H1 (cell line): ENCODE data around the gene ITGA3. TPM values are rescaled to one million over a fixed set of nuclear protein-coding genes. Genes with fewer than 3 reads are reported as not detected.
A peak's percentile ranks its signal among the peaks of the same experiment; 100 is the strongest.

Source experiments
- CTCF ChIA-PET: fragments of 300-600 bp; sonication (Branson Sonifier 250); formaldehyde crosslinking; loops from one replicate; lab custom pipeline; 2021; ENCODE audit not compliant: partially characterized antibody; lab: Charles Lee
- POLR2A ChIA-PET: fragments of 300-600 bp; sonication (Branson Sonifier 250); formaldehyde crosslinking; loops from one replicate; lab custom pipeline; 2021; ENCODE audit warnings: inconsistent platforms; ENCODE audit not compliant: partially characterized antibody; lab: Charles Lee
- DNase-seq, 2 experiments: peaks; one replicate each; pipeline versions ENCODE4 v3.0.0 to v3.0.0-alpha.2; 2010 to 2022; ENCODE audit warnings: low spot score in 2 of 2, low read depth in 1 of 2, mixed read lengths in 1 of 2
- FAIRE-seq: peaks from 2 replicates; lab custom pipeline; 2011; peaks lifted over from hg19 to GRCh38; lab: Jason Lieb, UNC
- H2AFZ ChIP-seq: 2 replicates; pipeline ENCODE4 v1.8.1; 2012; ENCODE audit warnings: low read length, inconsistent platforms
- H2AK5ac ChIP-seq: 2 replicates; pipeline ENCODE4 v1.6.1; 2013; ENCODE audit warnings: low read depth, low read length
- H2BK120ac ChIP-seq: replicated peaks from 2 replicates; pipeline ENCODE3; 2013; ENCODE audit warnings: low read depth, low read length, inconsistent platforms
- H2BK12ac ChIP-seq: 2 replicates; pipeline ENCODE4 v1.6.1; 2013; ENCODE audit warnings: low read depth, low read length
- H2BK15ac ChIP-seq: 2 replicates; pipeline ENCODE4 v1.6.1; 2013; ENCODE audit warnings: low read length
- H2BK20ac ChIP-seq: 2 replicates; pipeline ENCODE4 v1.6.1; 2013; ENCODE audit warnings: low read length
- H2BK5ac ChIP-seq: 2 replicates; pipeline ENCODE4 v1.6.1; 2013; ENCODE audit warnings: low read depth, low read length
- H3K14ac ChIP-seq: 2 replicates; pipeline ENCODE4 v1.6.1; 2013; ENCODE audit warnings: inconsistent platforms; ENCODE audit not compliant: insufficient read length
- H3K18ac ChIP-seq: 2 replicates; pipeline ENCODE4 v1.6.1; 2013; ENCODE audit warnings: low read length; ENCODE audit errors: extremely low read depth
- H3K23ac ChIP-seq: 2 replicates; pipeline ENCODE4 v1.6.1; 2013; ENCODE audit warnings: inconsistent platforms; ENCODE audit not compliant: insufficient read length
- H3K23me2 ChIP-seq: 2 replicates; pipeline ENCODE4 v1.6.1; 2013; ENCODE audit warnings: low read depth, low read length
- H3K27ac ChIP-seq: 2 replicates; pipeline ENCODE4 v1.6.1; 2011; ENCODE audit warnings: low read depth, low read length, inconsistent platforms
- H3K27me3 ChIP-seq, 4 experiments: replicated peaks in 1 of 4; 1 replicate in 1 of 4; 2 replicates in 3 of 4; pipeline versions ENCODE4 v1.6.1 to v1.8.1; 2011 to 2013; ENCODE audit warnings: low read length in 3 of 4, mild to moderate bottlenecking in 3 of 4, inconsistent platforms in 2 of 4, mixed read lengths in 2 of 4, moderate library complexity in 1 of 4; ENCODE audit not compliant: control insufficient read depth in 3 of 4, insufficient read depth in 3 of 4; ENCODE audit errors: extremely low read depth in 1 of 4
- H3K36me3 ChIP-seq, 4 experiments: 2 replicates each; pipeline versions ENCODE4 v1.6.1 to v1.8.1; 2011 to 2013; ENCODE audit warnings: mild to moderate bottlenecking in 4 of 4, low read length in 3 of 4, moderate library complexity in 2 of 4, control low read depth in 1 of 4, inconsistent platforms in 1 of 4; ENCODE audit not compliant: insufficient read depth in 4 of 4, control insufficient read depth in 2 of 4
- H3K4ac ChIP-seq: replicated peaks from 2 replicates; pipeline ENCODE3; 2013; ENCODE audit warnings: low read length, low read depth, mixed read lengths, inconsistent platforms; ENCODE audit not compliant: insufficient read length
- H3K4me1 ChIP-seq, 4 experiments: replicated peaks in 1 of 4; 1 replicate in 1 of 4; 2 replicates in 3 of 4; pipeline versions ENCODE4 v1.6.1 to v1.8.1; 2011 to 2013; ENCODE audit warnings: low read length in 3 of 4, inconsistent platforms in 2 of 4, mixed read lengths in 1 of 4; ENCODE audit not compliant: insufficient read depth in 4 of 4, control insufficient read depth in 3 of 4
- H3K4me2 ChIP-seq, 2 experiments: 2 replicates each; pipeline versions ENCODE4 v1.6.1 to v1.8.1; 2011 to 2013; ENCODE audit warnings: low read depth in 2 of 2, low read length in 2 of 2, control low read depth in 1 of 2, inconsistent platforms in 1 of 2, mild to moderate bottlenecking in 1 of 2; ENCODE audit not compliant: insufficient read depth in 1 of 2
- H3K4me3 ChIP-seq, 4 experiments: fragments of 200-600, 300-600 bp in 1 of 4; sonication (generic), shearing (Covaris generic), sonication (Bioruptor Twin) in 1 of 4; 2 replicates each; pipeline versions ENCODE4 v1.5.1 to v1.8.1; 2011 to 2016; ENCODE audit warnings: low read length in 4 of 4, low read depth in 3 of 4, control low read depth in 2 of 4, inconsistent platforms in 2 of 4, mild to moderate bottlenecking in 2 of 4, mixed read lengths in 1 of 4, moderate library complexity in 1 of 4; ENCODE audit not compliant: insufficient read depth in 2 of 4; ENCODE audit errors: extremely low read depth in 1 of 4
- H3K56ac ChIP-seq: replicated peaks from 2 replicates; pipeline ENCODE3; 2013; ENCODE audit warnings: low read depth, mild to moderate bottlenecking, mixed read lengths, low read length, inconsistent platforms; ENCODE audit not compliant: insufficient read length
- H3K79me1 ChIP-seq: 2 replicates; pipeline ENCODE4 v1.6.1; 2013; ENCODE audit warnings: low read depth, low read length, control low read depth
- H3K79me2 ChIP-seq, 2 experiments: 2 replicates each; pipeline versions ENCODE4 v1.6.1 to v1.8.1; 2012 to 2013; ENCODE audit warnings: low read length in 2 of 2, mild to moderate bottlenecking in 2 of 2, inconsistent platforms in 1 of 2; ENCODE audit not compliant: insufficient read depth in 2 of 2, control insufficient read depth in 1 of 2
- H3K9ac ChIP-seq, 4 experiments: replicated peaks in 1 of 4; 1 replicate in 1 of 4; 2 replicates in 3 of 4; pipeline versions ENCODE4 v1.6.1 to v1.8.1; 2011 to 2013; ENCODE audit warnings: low read depth in 3 of 4, low read length in 3 of 4, control low read depth in 2 of 4, mild to moderate bottlenecking in 2 of 4, moderate library complexity in 2 of 4, inconsistent platforms in 1 of 4; ENCODE audit errors: extremely low read depth in 1 of 4
- H3K9me3 ChIP-seq, 2 experiments: 2 replicates each; pipeline versions ENCODE4 v1.6.1 to v1.8.1; 2012 to 2013; ENCODE audit warnings: mild to moderate bottlenecking in 2 of 2, moderate library complexity in 2 of 2, control low read depth in 1 of 2, inconsistent platforms in 1 of 2, low read depth in 1 of 2, low read length in 1 of 2, mixed read lengths in 1 of 2; ENCODE audit not compliant: insufficient read depth in 2 of 2
- H4K20me1 ChIP-seq, 2 experiments: replicated peaks in 1 of 2; 2 replicates each; pipeline versions ENCODE3 to v1.8.1; 2011 to 2013; ENCODE audit warnings: inconsistent platforms in 2 of 2, low read length in 2 of 2, mild to moderate bottlenecking in 1 of 2; ENCODE audit not compliant: insufficient read depth in 2 of 2, control insufficient read depth in 1 of 2
- H4K5ac ChIP-seq: 2 replicates; pipeline ENCODE4 v1.6.1; 2013; ENCODE audit warnings: low read length, low read depth, mixed read lengths, inconsistent platforms; ENCODE audit not compliant: insufficient read length
- H4K8ac ChIP-seq: 2 replicates; pipeline ENCODE4 v1.8.0; 2013; ENCODE audit warnings: mild to moderate bottlenecking, moderate library complexity, low read length, inconsistent platforms; ENCODE audit not compliant: insufficient read depth; ENCODE audit errors: extremely low read depth
- H4K91ac ChIP-seq: replicated peaks from 2 replicates; pipeline ENCODE3; 2013; ENCODE audit warnings: low read length, mixed read lengths, inconsistent platforms; ENCODE audit not compliant: insufficient read length
- EGR1 ChIP-seq: IDR thresholded peaks from 2 replicates; pipeline ENCODE4 v1.6.1; 2011; ENCODE audit warnings: low read depth, low read length, borderline replicate concordance
- EP300 ChIP-seq, 2 experiments: IDR thresholded peaks; 1 replicate in 1 of 2; 2 replicates in 1 of 2; pipeline ENCODE4 v1.6.1; 2011 to 2012; ENCODE audit warnings: low read depth in 2 of 2, low read length in 2 of 2, mild to moderate bottlenecking in 2 of 2, borderline replicate concordance in 1 of 2, inconsistent platforms in 1 of 2, moderate library complexity in 1 of 2
- EZH2 ChIP-seq: fragments of 200-600 bp; sonication (generic); IDR thresholded peaks from 2 replicates; pipeline ENCODE4 v1.7.1; 2012; ENCODE audit warnings: low read depth, mild to moderate bottlenecking, moderate library complexity, low read length, inconsistent platforms; ENCODE audit not compliant: severe bottlenecking
- GABPA ChIP-seq: IDR thresholded peaks from 2 replicates; pipeline ENCODE4 v1.6.1; 2011; ENCODE audit warnings: mild to moderate bottlenecking, low read length, moderate library complexity, borderline replicate concordance; ENCODE audit not compliant: insufficient read depth
- GTF2F1 ChIP-seq: IDR thresholded peaks from 2 replicates; pipeline ENCODE4 v1.6.1; 2012; ENCODE audit warnings: low read depth, low read length, improper control_type of control experiment, borderline replicate concordance
- KDM4A ChIP-seq: IDR thresholded peaks from one replicate; pipeline ENCODE4 v1.7.1; 2012; ENCODE audit warnings: low read depth, mild to moderate bottlenecking, moderate library complexity, low read length, inconsistent platforms; ENCODE audit not compliant: severe bottlenecking
- RAD21 ChIP-seq, 2 experiments: IDR thresholded peaks in 1 of 2; conservative IDR thresholded peaks in 1 of 2; 2 replicates each; pipeline ENCODE4 v1.6.1; 2011; ENCODE audit warnings: low read depth in 2 of 2, low read length in 2 of 2, improper control_type of control experiment in 1 of 2, inconsistent platforms in 1 of 2, mild to moderate bottlenecking in 1 of 2, moderate library complexity in 1 of 2
- RBBP5 ChIP-seq: IDR thresholded peaks from 2 replicates; pipeline ENCODE4 v1.7.1; 2012; ENCODE audit warnings: low read depth, mild to moderate bottlenecking, inconsistent platforms, low read length, moderate library complexity, borderline replicate concordance
- TAF1 ChIP-seq: IDR thresholded peaks from 2 replicates; pipeline ENCODE4 v1.6.1; 2011; ENCODE audit warnings: mild to moderate bottlenecking, low read depth, low read length
- YY1 ChIP-seq: IDR thresholded peaks from 2 replicates; pipeline ENCODE4 v1.6.1; 2011; ENCODE audit warnings: low read depth, mild to moderate bottlenecking, low read length
- WGBS, 2 experiments: shearing (Covaris generic) in 1 of 2; methylation state at CpG; one replicate each; pipeline versions ENCODE4 v1.1.6 to v1.1.7; 2013 to 2015; ENCODE audit warnings: low lambda C conversion rate in 2 of 2, mixed read lengths in 2 of 2, inconsistent platforms in 1 of 2, low coverage in 1 of 2, missing lambda C conversion rate in 1 of 2; ENCODE audit not compliant: insufficient replicate concordance in 2 of 2, insufficient coverage in 1 of 2, insufficient read length in 1 of 2; ENCODE audit errors: extremely low coverage in 1 of 2, missing lambda C conversion rate in 1 of 2; 5-methylcytosine and 5-hydroxymethylcytosine counted together
- polyA plus RNA-seq, 7 experiments: library from polyadenylated mRNA; depleted of rRNA in 3 of 7; stranded (reverse) in 5 of 7; unstranded in 2 of 7; fragments of >200 nt in 5 of 7; fragments of 200-250 nt in 2 of 7; gene quantifications; 1 replicate in 5 of 7; 2 replicates in 1 of 7; 4 replicates in 1 of 7; pipeline versions ENCODE4 v1.2.1 to v1.2.3, GENCODE V29; 2011 to 2013; ENCODE audit warnings: missing spikeins in 2 of 7, mixed read lengths in 2 of 7
- total RNA-seq: library from RNA; stranded (reverse); fragmentation: NEBNext Ultra II Directional; extraction: Animal tissue kit (Norgen Biotek cat#: 25700); gene quantifications from 2 replicates; pipeline ENCODE4 v1.2.1, GENCODE V29; 2021

ITGA3 gene
- total and polyA plus RNA-seq, 2 of the 8 experiments (the other 6 are each of a cell fraction or from before 2014, with no cell fraction given), result 24.0 to 24.2 TPM

GRCh38 chr17:50056217-50056960 is 479 bp downstream of the ITGA3 start:
- H3K27ac ChIP-seq, result no peak overlapping the region
- H4K8ac ChIP-seq, result peak overlapping the region; percentile 39; the same call in 1 of the 2 replicates
- CTCF ChIA-PET, result interaction anchor here (0.6 to 14.6 kb wide), 22 partner anchors 8 to 194 kb away, joined by 3 to 169 read pairs (median 4); partner anchors contain the start of gene PDK2
- H3K79me1 ChIP-seq, result no peaks in the 10 kb centered on the region
- H3K4me3 ChIP-seq, result peak overlapping the region; percentile 37 to 65 (median 58)
- H3K9ac ChIP-seq, result peak overlapping the region in 3 of 4 experiments; percentile 29 to 67 (median 39); a peak in 4 of 7 replicates
- no peak for FAIRE-seq
- WGBS, 2 experiments, result 4% methylated on average over 47 of the region's 64 CpGs; no CpG with 5 or more reads in 1 of the 2 experiments
- peaks cover 8 to 15% (median 12%) of the 10 kb centered on the region in 4 experiments for H3K4me1 ChIP-seq
- peaks cover 0 to 13% (median 11%) of the 10 kb centered on the region in 4 experiments; a peak in 5 of 7 replicates for H3K27me3 ChIP-seq
- no peak overlapping the region for H4K5ac ChIP-seq
- POLR2A ChIA-PET, result interaction anchor here (0.9 to 3.7 kb wide), 13 partner anchors 8 to 92 kb away, joined by 3 to 23 read pairs (median 4); no protein-coding TSS in a partner anchor
- no peak overlapping the region for H2AK5ac ChIP-seq
- H3K79me2 ChIP-seq, result no peaks in the 10 kb centered on the region
- peak in 1 of 2 experiments; percentile 87 for DNase-seq
- no peak overlapping the region for H3K4ac ChIP-seq
- H3K56ac ChIP-seq, result no peak overlapping the region
- no peaks in the 10 kb centered on the region for H3K36me3 ChIP-seq
- no peak overlapping the region for H2BK120ac ChIP-seq
- peak overlapping the region; percentile 31; the same call in 1 of the 2 replicates for H2BK12ac ChIP-seq
- H2BK5ac ChIP-seq, result no peak overlapping the region
- H2AFZ ChIP-seq, result peak overlapping the region; percentile 3; the same call in 1 of the 2 replicates
- no peak overlapping the region for H3K23ac ChIP-seq
- peak overlapping the region; percentile 65 for H3K18ac ChIP-seq
- H2BK20ac ChIP-seq, result no peak overlapping the region
- no peak overlapping the region for H4K91ac ChIP-seq
- H4K20me1 ChIP-seq, result no peaks in the 10 kb centered on the region
- no peak overlapping the region for H3K14ac ChIP-seq
- peak overlapping the region; percentile 19; the same call in 1 of the 2 replicates for H2BK15ac ChIP-seq
- no peaks in the 10 kb centered on the region for H3K9me3 ChIP-seq
- peak overlapping the region; percentile 70 to 89 for H3K4me2 ChIP-seq
- peaks cover 15% of the 10 kb centered on the region for H3K23me2 ChIP-seq
- TF ChIP-seq YY1 (peak; percentile 43; the same call in 1 of the 2 replicates), EGR1 (no peak), RBBP5 (no peak; the same call in 1 of the 2 replicates), GABPA (no peak), TAF1 (peak; percentile 47; the same call in 1 of the 2 replicates), GTF2F1 (no peak), EP300 (IDR thresholded peaks at IDR 0.05; ENCODE audit: borderline replicate concordance in 1 of 2, low read depth in 2 of 2, low read length in 2 of 2) (no peak), KDM4A (peak; percentile 87), RAD21 (IDR thresholded peaks at IDR 0.05 in 1 of 2, conservative IDR thresholded peaks at IDR 0.05 in 1 of 2; ENCODE audit: low read depth in 2 of 2, low read length in 2 of 2) (peak; percentile 34 to 60), EZH2 (peak; percentile 51)
